GM19328 (cell line): ENCODE data around the gene RNPEPL1.
"Not testable (repeated sequence)": the region's sequence is repeated elsewhere in the genome, so short reads cannot be mapped to it uniquely, and the experiment has no call there.

Experiments used
- ATAC-seq: cut with Tn5 transposase; IDR thresholded peaks from one replicate; pipeline ENCODE4 v1.9.1; 2021; ENCODE audit warnings: mild to moderate bottlenecking, moderate library complexity; ENCODE audit not compliant: unreplicated experiment

Gene RNPEPL1

GRCh38 chr2:240601831-240602160, 33.5 kb downstream of the RNPEPL1 start:
- ATAC-seq = no peak

GRCh38 chr2:240602266-240603050, 34.2 kb downstream of the RNPEPL1 start:
- no peak for ATAC-seq

- ATAC-seq = no peak
Measured at GRCh38 chr2:240603081-240603835, 35.0 kb downstream of the RNPEPL1 start.

- no peak for ATAC-seq
Measured at GRCh38 chr2:240603846-240604245, 35.6 kb downstream of the RNPEPL1 start.

- no peak for ATAC-seq
Measured at GRCh38 chr2:240604291-240604938, 36.1 kb downstream of the RNPEPL1 start.

GRCh38 chr2:240604939-240605716, 36.8 kb downstream of the RNPEPL1 start:
- ATAC-seq = no peak

GRCh38 chr2:240605867-240606743, 37.8 kb downstream of the RNPEPL1 start:
- ATAC-seq = no peak

GRCh38 chr2:240611601-240612210, 43.4 kb downstream of the RNPEPL1 start:
- no peak for ATAC-seq

- ATAC-seq = no peak
Measured at GRCh38 chr2:240613781-240614180, 45.5 kb downstream of the RNPEPL1 start.

- no peak for ATAC-seq
Measured at GRCh38 chr2:240614391-240614790, 46.1 kb downstream of the RNPEPL1 start.

GRCh38 chr2:240615396-240615795, 47.1 kb downstream of the RNPEPL1 start:
- ATAC-seq = no peak

- no peak for ATAC-seq
Measured at GRCh38 chr2:240615820-240616547, 47.7 kb downstream of the RNPEPL1 start.

- not testable (repeated sequence) for ATAC-seq
Measured at GRCh38 chr2:240616860-240617666, 48.8 kb downstream of the RNPEPL1 start.

GRCh38 chr2:240618776-240619175, 50.5 kb downstream of the RNPEPL1 start:
- no peak for ATAC-seq

GRCh38 chr2:240619506-240620148, 51.3 kb downstream of the RNPEPL1 start:
- ATAC-seq = no peak

GRCh38 chr2:240620149-240620731, 52.0 kb downstream of the RNPEPL1 start:
- ATAC-seq = no peak

GRCh38 chr2:240620859-240621258, 52.6 kb downstream of the RNPEPL1 start:
- ATAC-seq = no peak
